Ramos (cell line): Measurements from ENCODE around the gene TP53BP1.

Experiments
- in situ Hi-C: fragments of 300-500 bp; cut with MboI; formaldehyde crosslinking; loops from one replicate; pipeline ENCODE4 v1.14.3; 2022; ENCODE audit warnings: low sequenced_read_pairs; ENCODE audit not compliant: unreplicated experiment

TP53BP1 gene

DNA sequence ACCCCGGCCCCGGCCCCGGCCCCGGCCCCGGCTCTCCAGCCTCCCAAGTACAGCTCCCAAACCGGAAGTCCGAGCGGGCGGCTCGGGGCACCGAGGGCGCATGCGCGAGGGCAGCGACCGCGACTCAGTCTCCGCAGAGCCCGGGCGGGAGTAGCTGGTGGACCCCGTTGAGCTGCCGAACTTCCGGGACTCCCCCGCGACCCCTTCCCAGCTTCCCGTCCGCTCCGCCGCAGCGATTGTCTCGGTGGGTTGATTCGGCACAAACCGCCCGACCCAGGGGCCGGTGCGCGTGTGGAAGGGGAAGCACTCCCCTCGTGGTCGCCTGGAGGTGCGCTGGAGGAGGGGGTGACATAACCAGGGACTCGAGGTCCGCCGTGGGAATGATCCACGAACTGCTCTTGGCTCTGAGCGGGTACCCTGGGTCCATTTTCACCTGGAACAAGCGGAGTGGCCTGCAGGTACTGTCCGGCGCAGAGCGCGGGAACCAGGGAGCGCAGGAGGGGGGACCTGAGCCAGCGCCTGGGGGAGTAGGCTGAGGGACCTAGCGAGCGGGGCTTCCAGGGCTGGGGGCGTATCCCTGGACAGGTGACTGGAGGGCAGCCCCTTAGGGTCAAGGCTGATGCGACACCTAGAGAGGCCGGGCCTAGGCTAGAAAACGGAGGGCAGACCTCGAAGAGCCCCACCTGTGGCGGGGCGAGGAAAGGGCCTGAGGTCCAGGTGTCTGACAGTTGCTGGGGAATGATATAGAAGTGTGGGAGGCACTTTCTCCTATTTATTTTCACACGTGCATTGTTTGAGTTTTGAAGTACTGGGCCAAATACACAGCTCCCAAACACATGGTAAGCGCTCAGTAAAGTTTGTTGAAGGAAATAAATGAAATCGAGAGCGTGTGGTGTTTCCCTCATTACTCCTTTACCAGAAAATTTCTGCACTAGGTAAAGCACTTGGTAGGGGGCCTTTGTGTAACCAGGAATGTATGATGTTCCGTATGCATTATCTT lies 121.7 kb downstream of the TP53BP1 start, which contains the start of the genes TUBGCP4 and ZSCAN29:
TSS of gene TUBGCP4 (plus strand) at position 127 of the 1,000 bp plus-strand sequence. CDS start at position 381, 254 bp downstream.
TSS of gene ZSCAN29 (minus strand) at position 69 of the 1,000 bp plus-strand sequence. CDS start 1,130 bp downstream, outside the sequence.
- in situ Hi-C loops = no loop called here

DNA sequence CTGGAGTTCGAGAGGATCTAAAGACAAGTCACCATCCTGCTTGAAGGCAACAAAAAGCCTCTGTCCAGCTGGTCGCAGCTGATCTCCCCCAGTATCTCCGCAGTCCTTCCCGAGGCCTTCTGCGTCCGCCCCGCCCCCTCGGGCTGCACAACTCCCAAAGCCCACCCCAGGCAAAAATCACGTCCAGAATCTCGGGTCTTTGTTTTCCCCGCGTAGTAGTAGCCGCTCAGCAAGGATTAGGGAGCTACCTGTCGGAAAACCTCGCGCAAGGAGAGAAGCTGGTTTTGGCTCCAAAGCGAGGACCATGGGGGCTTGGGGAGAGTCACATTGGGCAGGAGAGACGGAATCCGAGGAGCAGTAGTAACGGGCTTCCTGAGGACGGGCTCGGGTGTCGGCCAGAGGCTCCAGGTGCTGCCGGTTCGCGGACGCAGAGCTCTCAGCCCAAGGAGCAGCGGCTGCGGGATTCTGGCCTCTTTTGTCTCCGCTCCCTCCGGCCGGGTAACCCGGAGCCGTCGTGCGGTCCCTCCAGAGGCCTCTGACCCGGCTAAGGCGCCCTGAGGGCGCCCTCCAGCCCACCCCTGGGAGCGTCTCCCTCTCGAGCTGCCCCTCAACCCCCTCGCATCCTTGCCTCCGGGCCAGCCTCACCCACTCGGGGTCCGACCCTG lies 122.5 kb downstream of the TP53BP1 start:
- in situ Hi-C loops = no loop called here

DNA sequence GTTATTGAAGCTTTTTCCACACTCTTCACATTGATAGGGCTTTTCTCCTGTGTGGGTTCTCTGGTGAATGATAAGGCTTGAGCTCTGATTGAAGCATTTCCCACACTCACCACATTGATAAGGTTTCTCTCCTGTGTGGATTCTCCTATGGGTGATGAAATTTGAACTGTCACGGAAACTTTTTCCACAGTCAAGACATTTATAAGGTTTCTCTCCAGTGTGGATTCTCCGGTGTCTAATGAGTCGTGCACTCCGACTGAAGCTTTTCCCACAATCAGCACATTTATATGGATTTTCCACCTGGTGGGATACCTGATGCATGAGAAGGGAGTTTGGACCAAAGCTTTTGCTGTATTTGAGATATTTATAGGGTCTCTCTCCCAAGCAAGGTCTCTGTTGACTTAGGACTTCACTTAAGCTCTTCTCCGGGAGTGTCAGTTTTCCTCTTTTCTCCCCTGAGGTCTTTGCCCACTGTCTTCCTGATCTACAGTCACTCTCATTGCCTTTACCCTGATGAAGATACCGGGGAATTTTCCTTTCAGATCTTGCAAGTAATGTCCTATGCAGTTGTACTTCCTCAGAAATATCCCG lies 131.5 kb downstream of the TP53BP1 start:
- in situ Hi-C loops = no loop called here

DNA sequence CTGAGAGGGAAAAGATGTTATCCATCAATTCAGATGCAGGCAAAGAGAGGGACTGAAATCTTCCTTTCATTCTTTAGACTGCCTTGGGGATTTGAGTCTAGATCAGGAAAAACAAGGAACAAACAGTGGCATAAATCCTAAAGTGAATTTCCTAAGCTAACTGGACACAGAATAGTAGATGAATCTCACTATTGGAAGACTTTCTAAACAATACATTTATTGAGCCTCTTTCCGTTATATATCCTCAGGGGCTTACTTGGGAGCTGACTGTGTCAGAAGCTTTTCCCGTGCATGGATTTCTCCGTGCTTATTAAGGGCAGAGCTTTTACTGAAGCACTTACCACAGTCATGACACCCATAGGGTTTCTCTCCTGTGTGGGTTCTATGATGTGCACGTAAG lies 132.1 kb downstream of the TP53BP1 start:
- in situ Hi-C loops = no loop called here
